ENCODE data around the gene FLII. TPM values are rescaled to one million over a fixed set of nuclear protein-coding genes. Genes with fewer than 3 reads are reported as not detected.

FLII gene
- total and polyA plus RNA-seq, 3 donors from 2014 or later: 317 to 383 (median 351) TPM

DNA sequence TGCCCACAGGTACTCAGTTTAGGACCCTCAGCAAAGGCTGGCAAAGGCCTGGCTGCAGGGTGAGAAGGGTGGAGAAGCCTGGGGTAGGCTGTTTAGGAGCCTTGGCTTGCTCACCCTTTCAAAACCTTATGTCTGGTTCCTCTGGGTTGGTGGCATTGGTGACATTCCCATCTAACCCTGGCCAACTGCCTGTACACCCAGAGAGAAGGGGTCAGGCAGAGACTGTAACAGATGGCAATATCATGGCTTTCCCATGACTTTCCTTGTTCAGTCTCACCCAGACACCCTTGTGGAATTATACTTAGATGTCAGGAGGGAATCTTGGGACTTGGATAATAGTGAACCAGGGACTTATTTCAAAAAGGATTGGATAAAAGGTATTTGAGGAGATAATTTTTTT, 51.6 kb downstream of the FLII start:
- H3K36me3 ChIP-seq (ENCODE audit: low read depth, missing control alignments): no peaks in the 10 kb centered on the region
- no peak for TF ChIP-seq POLR2A (IDR thresholded peaks at IDR 0.05)
- TF ChIP-seq, protein P1, sequence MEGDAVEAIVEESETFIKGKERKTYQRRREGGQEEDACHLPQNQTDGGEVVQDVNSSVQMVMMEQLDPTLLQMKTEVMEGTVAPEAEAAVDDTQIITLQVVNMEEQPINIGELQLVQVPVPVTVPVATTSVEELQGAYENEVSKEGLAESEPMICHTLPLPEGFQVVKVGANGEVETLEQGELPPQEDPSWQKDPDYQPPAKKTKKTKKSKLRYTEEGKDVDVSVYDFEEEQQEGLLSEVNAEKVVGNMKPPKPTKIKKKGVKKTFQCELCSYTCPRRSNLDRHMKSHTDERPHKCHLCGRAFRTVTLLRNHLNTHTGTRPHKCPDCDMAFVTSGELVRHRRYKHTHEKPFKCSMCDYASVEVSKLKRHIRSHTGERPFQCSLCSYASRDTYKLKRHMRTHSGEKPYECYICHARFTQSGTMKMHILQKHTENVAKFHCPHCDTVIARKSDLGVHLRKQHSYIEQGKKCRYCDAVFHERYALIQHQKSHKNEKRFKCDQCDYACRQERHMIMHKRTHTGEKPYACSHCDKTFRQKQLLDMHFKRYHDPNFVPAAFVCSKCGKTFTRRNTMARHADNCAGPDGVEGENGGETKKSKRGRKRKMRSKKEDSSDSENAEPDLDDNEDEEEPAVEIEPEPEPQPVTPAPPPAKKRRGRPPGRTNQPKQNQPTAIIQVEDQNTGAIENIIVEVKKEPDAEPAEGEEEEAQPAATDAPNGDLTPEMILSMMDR (IDR thresholded peaks at IDR 0.05): no peak
- intact Hi-C loops (cut with DNase I; ENCODE audit: low total_unique reads): no loop called here
- H3K27me3 ChIP-seq: no peaks in the 10 kb centered on the region
- DNase-seq: no peak
- H3K4me1 ChIP-seq: no peaks in the 10 kb centered on the region
- H3K27ac ChIP-seq: no peak overlapping the region
- no peaks in the 10 kb centered on the region for H3K9me3 ChIP-seq
- H3K4me3 ChIP-seq: no peak overlapping the region

DNA sequence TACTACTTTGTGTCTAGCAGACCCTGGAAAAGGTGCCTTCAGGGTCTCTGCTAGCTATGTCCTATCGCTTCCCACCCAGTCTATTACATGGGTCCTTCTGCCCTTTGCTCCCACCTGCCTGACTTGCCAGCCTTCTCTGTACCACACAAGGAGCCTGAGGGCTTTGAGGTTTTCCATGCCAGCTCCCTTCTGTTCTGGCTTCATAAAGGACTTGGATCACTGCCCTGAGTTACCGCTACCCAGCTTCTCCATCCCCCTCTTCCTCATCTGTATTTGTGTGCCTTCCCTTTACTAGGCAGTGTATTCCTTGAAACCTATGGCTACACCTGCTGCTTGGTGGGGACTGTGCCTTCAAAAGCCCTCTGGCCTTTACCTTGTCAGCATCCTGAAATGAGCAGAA, 52.7 kb downstream of the FLII start:
- no peaks in the 10 kb centered on the region for H3K9me3 ChIP-seq
- DNase-seq: no peak
- no peaks in the 10 kb centered on the region for H3K27me3 ChIP-seq
- intact Hi-C loops (cut with DNase I; ENCODE audit: low total_unique reads): no loop called here
- 87 to 94% methylated on average over 2 of the region's 2 CpGs for WGBS, 2 donors
- TF ChIP-seq, protein P1 (IDR thresholded peaks at IDR 0.05): no peak
- TF ChIP-seq POLR2A (IDR thresholded peaks at IDR 0.05): no peak
- H3K36me3 ChIP-seq (ENCODE audit: low read depth, missing control alignments): no peaks in the 10 kb centered on the region
- no peak overlapping the region for H3K4me3 ChIP-seq
- no peak overlapping the region for H3K27ac ChIP-seq
- H3K4me1 ChIP-seq: peaks cover 3% of the 10 kb centered on the region

DNA sequence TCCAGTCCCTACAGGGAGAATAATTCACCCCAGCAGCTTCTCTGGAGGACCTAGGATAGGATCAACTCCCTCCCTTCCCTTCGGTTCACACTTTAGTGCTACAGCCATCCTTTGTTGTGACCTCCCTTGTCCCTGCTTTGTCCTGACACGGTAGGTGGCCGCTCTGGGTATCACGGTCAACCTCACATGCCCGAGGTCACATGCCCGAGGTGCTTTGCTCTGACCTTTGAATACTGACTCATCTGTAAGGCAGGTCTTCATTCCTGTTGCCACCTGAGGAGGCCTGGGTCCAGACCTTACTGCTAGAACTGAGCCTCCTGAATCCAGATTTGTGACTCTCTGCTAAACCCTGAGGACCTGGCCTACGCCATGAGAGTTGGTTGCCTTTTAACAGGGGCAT, 55.2 kb downstream of the FLII start:
- intact Hi-C loops (cut with DNase I; ENCODE audit: low total_unique reads): no loop called here
- 76 to 78% methylated on average over 3 to 7 of the region's 7 CpGs for WGBS, 2 donors
- no peaks in the 10 kb centered on the region for H3K27me3 ChIP-seq
- no peak overlapping the region for H3K4me3 ChIP-seq
- peaks cover 12% of the 10 kb centered on the region for H3K4me1 ChIP-seq
- no peak for DNase-seq
- no peaks in the 10 kb centered on the region for H3K9me3 ChIP-seq
- H3K36me3 ChIP-seq (ENCODE audit: low read depth, missing control alignments): no peaks in the 10 kb centered on the region
- H3K27ac ChIP-seq: no peak overlapping the region
- TF ChIP-seq, protein P1 (IDR thresholded peaks at IDR 0.05): no peak
- no peak for TF ChIP-seq POLR2A (IDR thresholded peaks at IDR 0.05)

DNA sequence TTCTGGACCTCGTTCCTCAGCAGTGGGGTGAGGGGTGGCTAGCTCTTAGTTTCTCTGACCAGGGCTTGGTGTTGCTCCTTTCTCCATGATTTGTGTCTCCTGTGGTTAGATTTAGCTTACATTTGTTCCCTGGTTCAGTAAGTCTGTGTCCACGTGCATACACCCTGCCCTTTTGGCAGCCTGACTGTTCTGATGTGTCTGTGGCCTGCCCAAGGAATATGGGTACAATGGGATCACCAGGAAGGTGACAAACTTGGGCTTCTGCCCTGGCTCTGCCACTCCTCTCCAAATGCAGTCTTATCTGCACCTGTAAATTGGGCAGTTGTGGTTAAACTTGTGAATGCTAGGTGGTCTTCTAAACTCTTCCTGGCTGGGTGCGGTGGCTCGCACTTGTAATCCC, 57.4 kb downstream of the FLII start:
- WGBS, 2 donors: 69 to 80% methylated on average over 3 to 4 of the region's 4 CpGs
- H3K9me3 ChIP-seq: no peaks in the 10 kb centered on the region
- TF ChIP-seq, protein P1 (IDR thresholded peaks at IDR 0.05): no peak
- TF ChIP-seq POLR2A (IDR thresholded peaks at IDR 0.05): no peak
- no peak overlapping the region for H3K27ac ChIP-seq
- H3K36me3 ChIP-seq (ENCODE audit: low read depth, missing control alignments): no peaks in the 10 kb centered on the region
- no peak for DNase-seq
- intact Hi-C loops (cut with DNase I; ENCODE audit: low total_unique reads): no loop called here
- H3K27me3 ChIP-seq: no peaks in the 10 kb centered on the region
- no peak overlapping the region for H3K4me3 ChIP-seq
- H3K4me1 ChIP-seq: peaks cover 24% of the 10 kb centered on the region

DNA sequence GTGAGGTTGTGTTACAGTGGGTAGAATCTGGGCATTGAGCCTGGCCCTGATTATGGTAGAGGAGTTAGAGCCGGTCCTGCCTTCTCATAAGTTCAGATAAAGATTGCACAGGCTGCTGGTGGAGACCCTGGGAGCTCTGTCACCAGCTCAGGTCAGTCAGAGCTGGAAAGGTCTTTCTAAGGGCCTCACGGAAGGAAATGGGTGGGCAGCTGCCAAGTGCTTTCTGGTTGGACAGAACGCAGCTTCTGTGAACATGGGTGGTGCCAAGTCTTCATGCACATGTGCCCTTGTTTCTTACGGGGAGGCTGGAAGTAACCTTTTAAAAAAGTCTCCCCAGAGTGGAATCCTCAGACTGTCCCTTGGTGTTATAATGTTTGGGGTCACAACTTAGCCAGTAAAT, 60.0 kb downstream of the FLII start:
- no peak for TF ChIP-seq POLR2A (IDR thresholded peaks at IDR 0.05)
- TF ChIP-seq, protein P1 (IDR thresholded peaks at IDR 0.05): no peak
- intact Hi-C loops (cut with DNase I; ENCODE audit: low total_unique reads): no loop called here
- Histone ChIP-seq H3K9me3 (no peaks in the 10 kb centered on the region), H3K27me3 (no peaks in the 10 kb centered on the region), H3K4me3 (no peak overlapping the region), H3K36me3 (ENCODE audit: low read depth, missing control alignments) (no peaks in the 10 kb centered on the region), H3K27ac (no peak overlapping the region), H3K4me1 (peaks cover 24% of the 10 kb centered on the region)
- WGBS, 2 donors: 38 to 44% methylated on average over 4 of the region's 4 CpGs
- DNase-seq: no peak
